ENCODE measurements around the gene MRPL44.
"Not testable (repeated sequence)": the region's sequence is repeated elsewhere in the genome, so short reads cannot be mapped to it uniquely, and the experiment has no call there.

Gene MRPL44

GRCh38 chr2:223935459-223936125, 21.7 kb upstream of the MRPL44 start:
- no peak for DNase-seq (ENCODE audit: low read depth)
- no peak overlapping the region for H3K4me3 ChIP-seq (ENCODE audit: control insufficient read depth, low read depth, low read length)
- TF ChIP-seq CTCF (IDR thresholded peaks at IDR 0.05; ENCODE audit: control insufficient read depth, insufficient read depth, low read depth, low read length, missing control alignments), result no peak

GRCh38 chr2:223936862-223937326, 20.4 kb upstream of the MRPL44 start:
- DNase-seq (ENCODE audit: low read depth), result no peak
- H3K4me3 ChIP-seq (ENCODE audit: control insufficient read depth, low read depth, low read length), result no peak overlapping the region
- TF ChIP-seq CTCF (IDR thresholded peaks at IDR 0.05; ENCODE audit: control insufficient read depth, insufficient read depth, low read depth, low read length, missing control alignments), result no peak

GRCh38 chr2:223937535-223937934, 19.7 kb upstream of the MRPL44 start:
- DNase-seq (ENCODE audit: low read depth), result no peak
- TF ChIP-seq CTCF (IDR thresholded peaks at IDR 0.05; ENCODE audit: control insufficient read depth, insufficient read depth, low read depth, low read length, missing control alignments), result no peak
- H3K4me3 ChIP-seq (ENCODE audit: control insufficient read depth, low read depth, low read length), result no peak overlapping the region

- H3K4me3 ChIP-seq (ENCODE audit: control insufficient read depth, low read depth, low read length); DNase-seq (ENCODE audit: low read depth): not testable (repeated sequence)
Measured at GRCh38 chr2:223939438-223939837, 17.8 kb upstream of the MRPL44 start.

GRCh38 chr2:223941579-223942277, 15.5 kb upstream of the MRPL44 start:
- peak; percentile 67 for DNase-seq (ENCODE audit: low read depth)
- no peak for TF ChIP-seq CTCF (IDR thresholded peaks at IDR 0.05; ENCODE audit: control insufficient read depth, insufficient read depth, low read depth, low read length, missing control alignments)
- H3K4me3 ChIP-seq (ENCODE audit: control insufficient read depth, low read depth, low read length), result peak overlapping the region; percentile 14

- TF ChIP-seq CTCF (IDR thresholded peaks at IDR 0.05; ENCODE audit: control insufficient read depth, insufficient read depth, low read depth, low read length, missing control alignments), result no peak
- no peak for DNase-seq (ENCODE audit: low read depth)
- peak overlapping the region; percentile 19 for H3K4me3 ChIP-seq (ENCODE audit: control insufficient read depth, low read depth, low read length)
Measured at GRCh38 chr2:223943135-223943534, 14.1 kb upstream of the MRPL44 start.

GRCh38 chr2:223943561-223944008, 13.7 kb upstream of the MRPL44 start:
- no peak for DNase-seq (ENCODE audit: low read depth)
- H3K4me3 ChIP-seq (ENCODE audit: control insufficient read depth, low read depth, low read length), result peak overlapping the region; percentile 92
- TF ChIP-seq CTCF (IDR thresholded peaks at IDR 0.05; ENCODE audit: control insufficient read depth, insufficient read depth, low read depth, low read length, missing control alignments), result no peak

All from AG09309 (cell line).